NCI-H1092 treated with DMSO at 0.1 percent for 48 hours (cell line): Measurements from ENCODE around the gene ITCH.
"Not testable (repeated sequence)": the region's sequence is repeated elsewhere in the genome, so short reads cannot be mapped to it uniquely, and the experiment has no call there.

Experiments used
- DNase-seq: peaks from one replicate; lab custom pipeline; 2025; lab: John Stamatoyannopoulos, UW

The ITCH gene

GRCh38 chr20:34461779-34462087, 98.7 kb downstream of the ITCH start:
- DNase-seq: no peak

GRCh38 chr20:34468951-34469350, 105.9 kb downstream of the ITCH start:
- DNase-seq: no peak

GRCh38 chr20:34472246-34472925, 109.3 kb downstream of the ITCH start:
- no peak for DNase-seq

- DNase-seq: no peak
These were observed 110.3 kb downstream of the ITCH start for GRCh38 chr20:34473262-34473883.

- no peak for DNase-seq
These were observed 113.1 kb downstream of the ITCH start for GRCh38 chr20:34475979-34476736.

- no peak for DNase-seq
These were observed 116.6 kb downstream of the ITCH start for GRCh38 chr20:34479627-34480026.

GRCh38 chr20:34482154-34482553, 119.1 kb downstream of the ITCH start:
- not testable (repeated sequence) for DNase-seq

GRCh38 chr20:34483585-34484220, 120.6 kb downstream of the ITCH start:
- not testable (repeated sequence) for DNase-seq

- DNase-seq: no peak
These were observed 122.1 kb downstream of the ITCH start for GRCh38 chr20:34485068-34485634.

GRCh38 chr20:34491226-34491931, 128.3 kb downstream of the ITCH start:
- no peak for DNase-seq

GRCh38 chr20:34491932-34492509, 128.9 kb downstream of the ITCH start:
- DNase-seq: no peak

- DNase-seq: no peak
These were observed 130.6 kb downstream of the ITCH start for GRCh38 chr20:34493646-34494045.

GRCh38 chr20:34495307-34495706, 132.2 kb downstream of the ITCH start:
- no peak for DNase-seq

GRCh38 chr20:34495916-34496315, 132.8 kb downstream of the ITCH start:
- DNase-seq: no peak

GRCh38 chr20:34497596-34497995, 134.5 kb downstream of the ITCH start:
- not testable (repeated sequence) for DNase-seq

- no peak for DNase-seq
These were observed 137.8 kb downstream of the ITCH start for GRCh38 chr20:34500823-34501222.

GRCh38 chr20:34506480-34506879, 143.4 kb downstream of the ITCH start:
- no peak for DNase-seq

- no peak for DNase-seq
These were observed 144.8 kb downstream of the ITCH start for GRCh38 chr20:34507702-34508413.

GRCh38 chr20:34510575-34510974, 147.5 kb downstream of the ITCH start:
- no peak for DNase-seq

- no peak for DNase-seq
These were observed 148.8 kb downstream of the ITCH start for GRCh38 chr20:34511891-34512265.
